NT2/D1 (cell line): Measurements from ENCODE around the gene SLC9A9.

Source experiments
- DNase-seq: peaks from one replicate; pipeline ENCODE4 v3.0.0-alpha.2; 2011; ENCODE audit warnings: low read depth, low spot score
- H3K27me3 ChIP-seq: 2 replicates; pipeline ENCODE4 v1.6.0; 2011; ENCODE audit warnings: mild to moderate bottlenecking; ENCODE audit not compliant: insufficient read length, insufficient read depth
- H3K36me3 ChIP-seq: 2 replicates; pipeline ENCODE4 v1.6.1; 2011; ENCODE audit warnings: mild to moderate bottlenecking, low read length, mixed read lengths; ENCODE audit not compliant: insufficient read depth, insufficient read length
- H3K4me1 ChIP-seq: 2 replicates; pipeline ENCODE4 v1.5.1; 2011; ENCODE audit not compliant: insufficient read depth, insufficient read length
- H3K4me3 ChIP-seq: 2 replicates; pipeline ENCODE4 v1.5.1; 2011; ENCODE audit warnings: low read depth; ENCODE audit not compliant: insufficient read length
- H3K9ac ChIP-seq: 2 replicates; pipeline ENCODE4 v1.6.0; 2011; ENCODE audit warnings: low read depth; ENCODE audit not compliant: insufficient read length
- H3K9me3 ChIP-seq: 2 replicates; pipeline ENCODE4 v1.5.1; 2011; ENCODE audit warnings: mild to moderate bottlenecking, low read length; ENCODE audit not compliant: insufficient read depth
- SUZ12 ChIP-seq: IDR thresholded peaks from 2 replicates; pipeline ENCODE4 v1.6.1; 2011; ENCODE audit not compliant: insufficient read length, insufficient read depth; ENCODE audit errors: extremely low read depth
- YY1 ChIP-seq: IDR thresholded peaks from 2 replicates; pipeline ENCODE4 v1.6.1; 2011; ENCODE audit not compliant: insufficient read length, insufficient read depth
- ZNF274 ChIP-seq: IDR thresholded peaks from 2 replicates; pipeline ENCODE4 v1.6.1; 2011; ENCODE audit warnings: mild to moderate bottlenecking, low read depth, low read length

Gene SLC9A9

DNA sequence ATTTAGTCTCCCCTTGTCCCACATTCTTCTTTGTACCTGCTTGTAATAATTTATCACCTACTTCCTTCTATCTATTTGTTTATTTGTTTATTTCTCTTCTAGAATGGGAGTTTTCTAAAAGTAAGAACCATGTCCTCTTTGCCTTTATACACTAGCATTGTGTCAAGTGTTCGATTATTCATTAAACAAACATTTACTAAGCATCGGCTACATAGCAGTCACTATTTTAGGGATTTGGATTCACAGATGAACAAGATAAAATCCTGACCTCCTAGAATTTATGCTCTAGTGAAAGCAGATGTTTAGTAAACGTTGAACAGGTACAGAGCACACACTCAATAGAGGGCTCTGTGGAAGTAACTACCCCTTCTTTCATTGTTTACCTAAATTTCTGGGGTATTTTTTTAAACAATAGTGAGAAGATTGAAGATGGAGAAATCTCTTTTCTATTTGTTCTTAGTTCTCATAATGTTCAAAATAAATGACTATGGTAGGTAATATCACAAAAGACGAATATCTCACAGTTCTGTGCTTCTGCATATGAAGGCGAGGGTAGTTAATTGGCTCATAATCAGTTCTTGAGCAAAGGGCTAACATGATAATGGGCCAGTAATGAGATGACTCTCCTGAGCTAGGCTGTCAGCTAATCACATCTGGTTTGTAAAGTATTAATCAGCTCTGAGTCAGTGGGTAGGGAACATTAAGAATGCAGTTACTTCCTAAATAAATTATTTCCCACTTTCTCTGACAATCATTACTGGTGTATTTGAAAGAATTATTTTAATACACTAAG, 111.9 kb downstream of the SLC9A9 start:
- Histone ChIP-seq H3K9ac (no peak overlapping the region), H3K36me3 (no peaks in the 10 kb centered on the region), H3K4me1 (no peaks in the 10 kb centered on the region), H3K27me3 (no peaks in the 10 kb centered on the region), H3K4me3 (no peak overlapping the region), H3K9me3 (no peaks in the 10 kb centered on the region)
- TF ChIP-seq SUZ12 (no peak), YY1 (no peak), ZNF274 (no peak)
- DNase-seq, result no peak

DNA sequence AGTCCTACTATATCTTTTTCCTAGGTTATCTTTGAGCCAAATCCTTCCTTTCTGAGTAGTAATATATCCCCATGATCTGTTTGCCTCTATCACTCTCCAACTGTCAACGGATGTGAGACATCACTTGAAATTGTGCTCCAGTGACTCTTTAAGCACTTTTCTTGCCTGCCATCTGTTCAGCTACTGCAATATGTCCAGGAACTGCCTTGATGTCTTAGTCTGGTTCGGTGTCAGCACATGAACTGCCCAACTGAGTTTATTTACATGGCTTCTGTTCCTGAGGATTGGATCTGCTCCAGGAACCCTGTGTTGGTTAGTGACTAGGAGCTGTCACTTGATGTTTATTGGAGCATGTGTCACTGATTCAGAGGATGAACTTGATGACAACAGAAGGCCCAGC, 116.5 kb downstream of the SLC9A9 start:
- Histone ChIP-seq H3K36me3 (no peaks in the 10 kb centered on the region), H3K4me1 (no peaks in the 10 kb centered on the region), H3K9me3 (no peaks in the 10 kb centered on the region), H3K9ac (no peak overlapping the region), H3K4me3 (no peak overlapping the region), H3K27me3 (no peaks in the 10 kb centered on the region)
- TF ChIP-seq SUZ12 (no peak), ZNF274 (no peak), YY1 (no peak)
- no peak for DNase-seq

DNA sequence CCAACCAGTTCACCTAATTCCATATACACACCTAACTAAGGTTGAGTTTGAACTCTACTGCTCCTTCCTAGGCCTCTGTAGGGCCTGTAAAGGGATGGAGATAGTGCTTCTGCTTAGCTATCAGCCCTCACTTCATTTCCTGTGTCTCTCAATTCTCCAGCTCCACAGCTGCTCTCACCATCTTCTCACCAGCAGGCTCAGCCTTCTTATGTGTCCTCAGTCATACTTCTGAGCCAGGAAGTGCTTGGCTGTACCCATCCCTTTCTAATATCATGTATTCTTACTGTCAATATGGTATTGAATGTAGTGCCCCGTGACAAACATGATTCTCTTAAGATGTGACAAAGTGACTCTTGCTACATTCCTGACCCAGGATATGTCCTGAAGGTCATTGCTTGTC, 116.9 kb downstream of the SLC9A9 start:
- Histone ChIP-seq H3K9ac (no peak overlapping the region), H3K4me1 (no peaks in the 10 kb centered on the region), H3K27me3 (no peaks in the 10 kb centered on the region), H3K36me3 (no peaks in the 10 kb centered on the region), H3K4me3 (no peak overlapping the region), H3K9me3 (no peaks in the 10 kb centered on the region)
- DNase-seq, result no peak
- TF ChIP-seq YY1 (no peak), ZNF274 (no peak), SUZ12 (no peak)

DNA sequence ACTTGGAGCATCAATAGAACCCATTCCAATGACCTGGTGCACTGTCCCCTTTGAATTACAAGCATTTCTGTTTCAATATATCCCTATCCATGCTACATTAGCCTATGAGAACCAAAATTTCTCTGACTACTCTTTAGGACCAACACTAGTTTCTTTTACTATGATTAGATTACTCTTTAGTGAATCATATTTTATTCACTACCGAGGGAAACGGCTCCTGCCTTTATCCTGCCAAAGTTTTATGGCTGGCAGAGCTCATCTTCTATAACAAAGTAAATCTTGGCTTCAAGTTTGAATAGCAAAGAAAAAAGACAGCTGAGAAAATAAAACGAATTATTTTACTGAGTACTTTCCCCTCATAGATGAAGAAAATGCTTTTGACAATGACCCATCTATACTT, 120.9 kb downstream of the SLC9A9 start:
- H3K4me1 ChIP-seq, result no peaks in the 10 kb centered on the region
- H3K27me3 ChIP-seq, result no peaks in the 10 kb centered on the region
- H3K36me3 ChIP-seq, result no peaks in the 10 kb centered on the region
- H3K9me3 ChIP-seq, result no peaks in the 10 kb centered on the region
- no peak for DNase-seq
- H3K9ac ChIP-seq, result no peak overlapping the region
- TF ChIP-seq ZNF274, result no peak
- TF ChIP-seq SUZ12, result no peak
- no peak for TF ChIP-seq YY1
- no peak overlapping the region for H3K4me3 ChIP-seq

DNA sequence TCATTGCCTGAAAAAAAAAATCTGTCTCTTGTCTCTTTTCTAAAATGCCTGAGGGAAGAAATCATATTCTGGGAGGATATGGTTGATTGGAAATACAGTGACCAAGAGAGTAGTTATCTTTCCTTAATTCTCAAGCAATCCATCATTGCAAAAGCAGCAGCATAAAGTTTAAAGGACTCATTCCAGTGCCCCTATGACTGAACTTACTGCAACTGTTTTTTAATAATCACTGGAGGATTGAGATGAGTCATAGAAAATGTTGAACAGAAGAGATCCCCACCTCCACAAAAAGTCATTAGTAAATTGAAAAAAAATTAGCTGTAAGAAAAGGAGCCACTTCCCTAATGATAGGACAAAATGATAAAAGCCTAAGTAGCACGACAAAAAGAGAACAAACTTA, 121.5 kb downstream of the SLC9A9 start:
- no peaks in the 10 kb centered on the region for H3K4me1 ChIP-seq
- no peak overlapping the region for H3K4me3 ChIP-seq
- TF ChIP-seq YY1 (no peak), SUZ12 (no peak), ZNF274 (no peak)
- H3K9ac ChIP-seq, result no peak overlapping the region
- H3K36me3 ChIP-seq, result no peaks in the 10 kb centered on the region
- DNase-seq, result no peak
- H3K9me3 ChIP-seq, result no peaks in the 10 kb centered on the region
- no peaks in the 10 kb centered on the region for H3K27me3 ChIP-seq

DNA sequence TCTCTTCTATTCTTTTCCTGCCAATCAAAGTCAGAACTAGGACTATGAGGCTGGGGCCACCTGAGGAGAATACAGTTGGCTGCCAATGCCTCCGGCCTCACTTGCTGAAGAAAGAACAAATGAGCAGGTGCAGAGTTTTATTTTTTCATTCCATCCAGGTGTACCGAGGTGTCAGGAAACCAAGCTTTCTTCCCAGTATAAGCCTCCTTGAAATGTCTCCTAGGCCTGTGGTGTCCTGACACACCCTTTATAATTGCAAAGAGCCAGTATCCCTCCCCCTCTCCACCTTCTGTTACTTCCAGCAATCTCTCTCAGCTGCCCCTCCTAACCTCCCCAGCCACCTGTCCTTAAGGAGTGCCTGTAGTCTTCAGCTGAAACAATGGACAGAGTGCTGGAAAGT, 127.9 kb downstream of the SLC9A9 start:
- no peaks in the 10 kb centered on the region for H3K9me3 ChIP-seq
- H3K27me3 ChIP-seq, result no peaks in the 10 kb centered on the region
- no peak for DNase-seq
- no peak overlapping the region for H3K4me3 ChIP-seq
- TF ChIP-seq SUZ12 (no peak), YY1 (no peak), ZNF274 (no peak)
- H3K4me1 ChIP-seq, result no peaks in the 10 kb centered on the region
- H3K36me3 ChIP-seq, result no peaks in the 10 kb centered on the region
- H3K9ac ChIP-seq, result no peak overlapping the region

DNA sequence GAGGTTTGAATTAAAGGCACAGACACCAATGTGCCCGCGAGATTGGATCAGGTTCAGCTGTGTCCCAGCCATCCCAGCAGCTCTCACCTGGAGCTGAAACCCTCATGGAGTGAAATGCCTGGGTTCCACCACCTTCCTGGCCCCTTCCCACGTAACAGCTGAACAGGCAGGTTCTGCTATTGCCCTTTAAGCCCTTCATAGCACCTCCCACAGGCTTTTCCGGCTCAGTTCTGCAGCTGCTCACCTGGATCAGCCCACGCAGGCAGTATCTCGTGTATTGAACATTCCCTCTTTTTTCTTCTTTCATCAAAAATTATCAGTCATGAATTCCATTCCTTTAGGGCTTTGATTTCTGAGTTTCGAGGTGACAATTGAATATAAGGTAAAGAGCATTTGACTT, 129.8 kb downstream of the SLC9A9 start:
- Histone ChIP-seq H3K9me3 (no peaks in the 10 kb centered on the region), H3K9ac (no peak overlapping the region), H3K4me3 (no peak overlapping the region), H3K4me1 (no peaks in the 10 kb centered on the region), H3K36me3 (no peaks in the 10 kb centered on the region), H3K27me3 (no peaks in the 10 kb centered on the region)
- no peak for DNase-seq
- TF ChIP-seq ZNF274, result no peak
- no peak for TF ChIP-seq YY1
- no peak for TF ChIP-seq SUZ12
